ENCODE measurements around the gene KIF13A. TPM values are rescaled to one million over a fixed set of nuclear protein-coding genes. Genes with fewer than 3 reads are reported as not detected.
"Not testable (repeated sequence)": the region's sequence is repeated elsewhere in the genome, so short reads cannot be mapped to it uniquely, and the experiment has no call there.

Gene KIF13A
- total RNA-seq, 1 donor from 2014 or later: 27.8 TPM

DNA sequence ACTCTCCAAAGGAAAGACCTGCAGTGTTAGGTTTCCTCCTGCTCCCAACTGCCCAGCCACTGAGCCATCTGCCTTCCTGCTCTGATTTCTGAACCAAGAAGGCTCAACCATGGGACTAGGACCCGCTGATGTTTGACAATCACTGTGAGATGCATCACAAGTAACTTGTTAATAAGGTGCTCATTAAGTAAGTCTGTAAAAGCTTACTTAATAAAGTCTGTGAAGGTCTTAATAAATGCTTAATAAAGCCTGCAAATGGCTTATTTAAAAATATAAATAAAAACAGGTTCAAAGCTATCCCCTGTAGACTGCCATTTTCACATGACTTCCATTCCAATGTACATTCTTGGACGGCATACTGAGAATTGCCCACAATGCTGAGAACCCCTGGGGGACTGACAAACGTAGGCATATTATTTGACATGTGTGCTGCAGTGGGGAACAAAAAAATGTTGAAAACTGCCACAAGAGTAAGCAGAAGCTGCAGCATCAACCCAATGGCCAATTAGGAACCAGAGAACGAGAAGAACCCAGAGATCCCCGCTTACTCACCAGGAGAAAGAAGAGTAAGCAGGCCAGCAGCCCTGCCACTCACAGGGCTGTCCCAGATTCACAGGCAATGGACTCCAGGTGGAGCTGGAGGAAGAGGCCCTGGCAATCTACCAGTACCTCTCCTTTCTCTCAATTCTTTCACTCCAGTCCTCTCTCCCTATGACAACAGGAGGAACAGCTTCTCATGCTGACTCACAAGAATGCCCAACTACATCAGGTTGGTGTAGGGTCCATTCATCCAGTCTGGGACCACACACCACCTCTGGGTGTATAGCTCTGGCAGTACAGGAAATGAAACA lies 19.5 kb downstream of the KIF13A start:
- DNase-seq: no peak

- DNase-seq: no peak
Measured at GRCh38 chr6:17966451-17966850, 21.0 kb downstream of the KIF13A start.

GRCh38 chr6:17965397-17965796 lies 22.0 kb downstream of the KIF13A start:
- DNase-seq: no peak

- no peak for DNase-seq
Measured at GRCh38 chr6:17964633-17965032, 22.8 kb downstream of the KIF13A start.

- DNase-seq: no peak
Measured at GRCh38 chr6:17962436-17963031, 24.9 kb downstream of the KIF13A start.

GRCh38 chr6:17959302-17959701 lies 28.1 kb downstream of the KIF13A start:
- DNase-seq: no peak

- no peak for DNase-seq
Measured at GRCh38 chr6:17957904-17958620, 29.4 kb downstream of the KIF13A start.

- no peak for DNase-seq
Measured at GRCh38 chr6:17957498-17957897, 29.9 kb downstream of the KIF13A start.

DNA sequence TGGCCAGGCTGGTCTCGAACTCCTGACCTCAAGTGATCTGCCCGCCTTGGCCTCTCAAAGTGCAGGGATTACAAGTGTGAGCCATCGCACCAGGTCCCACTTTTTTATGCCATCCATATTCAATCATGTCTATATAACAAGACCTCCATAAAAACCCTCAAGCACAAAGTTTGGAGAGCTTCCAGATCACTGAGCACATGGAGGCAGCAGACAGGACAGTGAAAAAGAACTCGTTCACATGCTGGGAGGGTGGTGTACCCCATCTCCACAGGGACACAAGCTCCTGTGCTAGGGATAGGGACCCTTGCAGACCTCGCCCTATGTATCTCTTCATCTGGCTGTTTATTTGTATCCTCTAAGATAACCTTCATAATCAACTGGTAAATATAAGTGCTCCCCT lies 30.3 kb downstream of the KIF13A start:
- no peak for DNase-seq

DNA sequence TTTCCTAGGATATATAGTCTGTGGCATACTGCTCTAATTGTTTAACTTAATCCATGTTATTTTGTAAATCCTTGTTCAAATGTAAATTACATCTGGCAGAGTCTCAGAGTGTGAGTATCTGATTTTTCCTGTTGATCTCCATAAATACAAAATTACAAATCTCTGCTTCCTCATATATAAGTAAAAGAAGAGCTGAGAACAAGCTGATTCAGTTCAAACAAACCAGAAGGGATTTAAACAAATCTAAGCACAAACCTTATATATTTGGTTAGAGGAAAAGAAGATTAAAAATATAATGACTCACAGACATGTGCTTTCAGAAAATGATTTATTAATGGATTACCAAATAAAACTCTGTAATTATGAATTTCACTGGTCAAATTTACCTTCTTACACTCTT lies 37.3 kb downstream of the KIF13A start:
- no peak for DNase-seq

- DNase-seq: no peak
Measured at GRCh38 chr6:17949168-17949567, 38.3 kb downstream of the KIF13A start.

- no peak for DNase-seq
Measured at GRCh38 chr6:17948725-17949124, 38.7 kb downstream of the KIF13A start.

DNA sequence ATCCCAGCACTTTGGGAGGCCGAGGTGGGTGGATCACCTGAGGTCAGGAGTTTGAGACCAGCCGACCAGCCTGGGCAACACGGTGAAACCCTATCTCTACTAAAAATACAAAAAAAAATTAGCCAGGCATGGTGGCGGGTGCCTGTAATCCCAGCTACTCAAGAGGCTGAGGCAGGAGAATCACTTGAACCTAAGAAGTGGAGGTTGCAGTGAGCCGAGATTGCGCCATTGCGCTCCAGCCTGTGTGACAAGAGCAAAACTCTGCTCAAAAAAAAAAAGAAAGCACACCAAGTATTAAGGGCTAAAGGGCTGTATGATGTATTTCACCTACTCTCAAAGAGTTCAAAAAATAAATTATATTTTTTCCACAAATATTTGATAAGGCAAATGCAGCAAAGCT lies 39.9 kb downstream of the KIF13A start:
- not testable (repeated sequence) for DNase-seq

DNA sequence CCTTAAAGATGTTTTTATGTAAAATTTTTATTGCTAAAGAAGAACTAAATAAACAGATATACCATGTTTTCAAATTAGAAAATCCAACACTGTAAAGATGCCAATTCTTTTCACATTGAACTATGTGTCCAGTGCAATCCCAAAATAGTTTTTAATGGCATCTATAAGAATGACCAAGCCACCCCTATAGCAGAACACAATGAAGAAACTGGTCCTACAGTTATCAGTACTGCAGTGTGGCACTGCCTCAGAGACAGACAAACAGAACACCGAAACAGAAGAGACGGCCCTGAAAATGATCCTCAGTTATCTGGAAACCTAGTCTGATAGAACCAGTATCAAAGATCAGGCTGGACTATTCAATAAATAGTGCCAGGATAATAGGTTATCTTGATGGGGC lies 41.9 kb downstream of the KIF13A start:
- no peak for DNase-seq

DNA sequence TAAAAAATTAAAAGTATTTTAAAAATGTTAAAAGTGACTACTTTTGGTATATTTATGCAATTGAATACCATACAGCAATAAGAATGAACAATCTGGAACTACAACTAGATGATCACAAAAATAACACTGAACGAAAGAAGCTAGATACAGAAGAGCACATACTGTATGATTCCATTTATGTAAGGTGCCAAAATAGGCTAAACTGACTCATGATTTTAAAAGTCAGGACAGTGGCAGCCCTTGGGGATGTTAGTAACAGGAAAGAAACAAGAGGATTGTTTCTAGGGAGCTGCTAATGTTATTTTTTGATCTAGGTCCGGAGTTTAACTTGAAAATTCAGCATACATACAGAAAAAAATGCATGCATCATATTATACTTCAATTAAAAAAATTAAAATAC lies 42.3 kb downstream of the KIF13A start:
- no peak for DNase-seq

DNA sequence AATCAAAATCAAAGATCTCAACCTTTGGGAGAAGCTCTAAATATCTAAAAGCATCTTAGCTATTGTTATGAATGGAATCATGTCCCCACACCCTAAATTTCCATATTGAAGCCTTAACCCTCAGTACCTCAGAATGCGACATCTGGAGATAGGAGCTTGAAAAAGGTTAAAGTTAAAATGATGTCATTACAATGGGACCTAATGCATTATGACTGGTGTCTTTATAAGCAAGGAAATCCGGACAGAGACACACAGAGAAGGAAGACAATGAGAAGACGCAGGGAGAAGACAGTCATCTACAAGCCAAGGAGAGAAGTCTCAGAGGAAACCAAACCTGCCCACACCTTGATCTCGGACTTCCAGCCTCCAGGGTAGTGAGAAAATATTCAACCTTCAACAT lies 46.1 kb downstream of the KIF13A start:
- DNase-seq: no peak

DNA sequence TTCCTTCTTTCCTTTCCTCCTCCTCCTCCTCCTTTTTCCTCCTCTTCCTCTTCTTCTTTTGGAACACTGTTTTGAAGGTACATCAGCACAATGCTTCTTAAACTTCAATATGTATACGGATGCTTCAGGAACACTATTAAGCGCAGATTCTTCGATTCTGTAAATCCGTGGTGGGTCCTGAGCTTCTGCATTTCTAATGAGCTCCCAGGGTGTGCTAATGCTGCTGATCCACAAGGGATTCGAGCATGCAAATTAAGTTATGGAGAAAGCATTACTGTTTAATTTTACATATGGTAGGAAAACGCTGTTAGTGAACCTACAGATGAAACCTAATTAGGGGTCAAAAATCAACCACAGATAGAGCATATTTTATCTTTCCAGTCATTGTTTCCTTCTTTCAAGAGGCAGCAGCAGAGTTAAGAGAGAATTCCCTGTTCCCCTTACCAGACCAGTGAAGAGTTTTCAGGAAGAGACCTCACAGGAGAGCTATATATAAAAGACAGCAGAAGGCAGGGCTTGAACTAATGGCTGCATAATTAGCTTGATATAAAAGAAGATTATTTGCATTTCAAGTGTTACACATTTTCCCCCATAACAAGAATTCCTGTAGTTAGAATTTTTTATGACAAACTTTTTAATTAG lies 47.2 kb downstream of the KIF13A start:
- no peak for DNase-seq

- no peak for DNase-seq
Measured at GRCh38 chr6:17938901-17939300, 48.5 kb downstream of the KIF13A start.

- DNase-seq: no peak
Measured at GRCh38 chr6:17935188-17936149, 52.0 kb downstream of the KIF13A start.

- DNase-seq: no peak
Measured at GRCh38 chr6:17933716-17934115, 53.7 kb downstream of the KIF13A start.

GRCh38 chr6:17932330-17932852 lies 55.0 kb downstream of the KIF13A start:
- DNase-seq: no peak

Data from occipital lobe (tissue), 2 donors.